GM12875 (cell line): ENCODE data around the gene SUCLG2.

Source experiments
- H3K4me3 ChIP-seq: one replicate; pipeline ENCODE4 v1.5.1; 2011; ENCODE audit warnings: low read depth, low read length, control low read depth
- CTCF ChIP-seq: IDR thresholded peaks from 2 replicates; pipeline ENCODE4 v1.5.1; 2011; ENCODE audit warnings: low read depth, mild to moderate bottlenecking, control low read depth, inconsistent platforms, low read length, moderate library complexity, borderline replicate concordance; ENCODE audit not compliant: insufficient read depth

The SUCLG2 gene

DNA sequence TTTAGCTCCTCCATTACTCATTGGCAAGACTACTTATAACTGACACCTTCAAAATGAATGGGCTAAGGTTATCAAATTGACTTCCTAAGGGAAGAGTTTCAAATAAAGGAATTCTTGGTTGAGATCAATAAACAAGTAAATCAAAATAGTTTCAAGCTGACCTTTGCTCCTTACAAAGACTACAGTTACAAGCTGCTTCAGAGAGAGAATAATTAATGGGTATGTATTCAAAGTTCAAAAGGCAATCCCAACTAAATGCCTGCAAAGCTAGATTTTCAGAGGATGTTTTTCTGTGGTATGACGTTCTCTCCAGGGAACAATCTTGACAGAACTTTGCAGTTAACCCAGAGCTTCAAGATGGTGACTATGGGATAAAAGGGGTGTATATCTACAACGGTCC, 153.7 kb downstream of the SUCLG2 start:
- no peak for TF ChIP-seq CTCF

GRCh38 chr3:67497746-67498145, 156.7 kb downstream of the SUCLG2 start:
- TF ChIP-seq CTCF = no peak
- no peak overlapping the region for H3K4me3 ChIP-seq

More for the DNA sequence above, 153.7 kb downstream of the SUCLG2 start:
- H3K4me3 ChIP-seq = no peak overlapping the region

GRCh38 chr3:67495751-67496150, 158.7 kb downstream of the SUCLG2 start:
- no peak for TF ChIP-seq CTCF
- H3K4me3 ChIP-seq = no peak overlapping the region

DNA sequence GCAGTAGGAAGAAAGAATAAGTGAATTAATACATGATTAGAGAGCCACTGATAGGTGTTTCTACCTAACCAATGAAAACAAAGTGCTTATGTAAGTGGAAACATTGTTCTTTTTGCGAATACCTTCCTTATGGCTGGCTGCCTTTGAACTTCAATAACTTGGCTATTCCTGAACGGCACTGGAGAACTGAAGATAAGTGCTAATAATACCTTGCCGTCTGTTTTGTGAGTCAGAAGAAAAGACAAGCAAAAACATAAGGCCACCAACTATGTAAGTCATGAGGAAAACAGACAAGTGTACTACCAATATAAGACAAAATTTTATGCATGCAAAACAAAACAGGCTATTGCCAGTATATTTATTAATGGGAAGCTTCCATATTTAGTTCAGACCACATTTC, 160.6 kb downstream of the SUCLG2 start:
- no peak for TF ChIP-seq CTCF
- H3K4me3 ChIP-seq = no peak overlapping the region

DNA sequence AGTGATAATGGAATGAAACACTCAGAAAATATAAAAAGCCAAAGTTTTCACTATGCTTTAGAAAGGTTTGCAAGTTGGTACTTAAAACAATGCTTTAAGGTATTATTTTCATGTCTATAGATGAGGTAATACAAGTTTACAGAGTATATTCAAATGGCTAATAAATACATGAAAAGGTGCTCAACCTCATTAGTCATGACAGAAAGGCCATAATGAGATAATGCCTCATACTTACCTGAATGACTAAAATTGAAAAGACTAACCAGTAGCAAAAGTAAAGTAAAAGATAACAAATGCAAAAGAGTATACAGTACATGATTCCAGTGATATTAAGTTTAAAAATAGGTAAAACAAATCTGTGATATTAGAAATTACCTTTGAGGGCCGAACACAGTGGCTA, 163.8 kb downstream of the SUCLG2 start:
- H3K4me3 ChIP-seq = no peak overlapping the region
- no peak for TF ChIP-seq CTCF

- no peak overlapping the region for H3K4me3 ChIP-seq
- no peak for TF ChIP-seq CTCF
Measured at GRCh38 chr3:67489816-67490215, 164.6 kb downstream of the SUCLG2 start.

DNA sequence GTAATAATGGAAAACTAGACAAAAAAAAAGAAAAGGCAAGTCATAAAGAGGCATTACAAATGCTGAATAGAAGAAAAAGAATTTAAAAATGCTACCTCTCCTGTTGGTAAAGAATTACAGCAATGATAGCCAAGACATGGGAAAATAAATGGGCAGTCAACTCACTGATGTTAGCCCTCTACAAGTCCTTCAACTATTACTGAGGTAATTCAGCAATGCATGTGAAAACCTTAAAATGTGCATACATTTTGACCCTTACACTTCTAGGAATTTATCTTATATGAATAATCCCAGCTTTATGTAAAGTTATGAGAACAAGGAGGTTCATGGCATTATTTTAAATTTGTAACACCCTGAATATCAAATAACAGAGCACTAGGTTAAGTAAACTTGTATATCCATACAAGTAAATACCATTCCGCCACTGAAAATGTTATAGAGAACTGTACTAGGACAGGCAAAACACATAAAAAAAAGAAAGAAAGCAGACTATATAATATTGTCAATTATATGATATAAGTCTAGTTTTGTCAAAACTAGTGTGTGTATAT, 166.8 kb downstream of the SUCLG2 start:
- no peak overlapping the region for H3K4me3 ChIP-seq
- no peak for TF ChIP-seq CTCF
